GM23338 (cell line): Measurements from ENCODE around the gene SYT9. TPM values are rescaled to one million over a fixed set of nuclear protein-coding genes. Genes with fewer than 3 reads are reported as not detected.

Experiments used
- ATAC-seq: fragments of 200-7000 bp; cut with Tn5 transposase; 3 replicates; pipeline ENCODE4 v1.9.1; 2020
- DNase-seq: peaks from one replicate; pipeline ENCODE4 v3.0.0-alpha.2; 2015; ENCODE audit warnings: low spot score
- H2AFZ ChIP-seq: fragments of 200-600 bp; sonication (generic); 2 replicates; pipeline ENCODE4 v1.8.0; 2016; ENCODE audit warnings: antibody characterized with exemption, mild to moderate bottlenecking, moderate library complexity
- H3F3A ChIP-seq: fragments of 200-600 bp; sonication (generic); replicated peaks from 2 replicates; pipeline ENCODE4 v1.8.0; 2017; ENCODE audit warnings: antibody characterized with exemption, mixed run types, low read depth
- H3K27ac ChIP-seq: fragments of 200-600 bp; sonication (generic); 2 replicates; pipeline ENCODE4 v1.6.1; 2016; ENCODE audit warnings: low read depth
- H3K27me3 ChIP-seq: fragments of 200-600 bp; sonication (generic); 2 replicates; pipeline ENCODE4 v1.8.0; 2016; ENCODE audit warnings: mild to moderate bottlenecking, mixed run types, moderate library complexity; ENCODE audit not compliant: insufficient read depth
- H3K36me3 ChIP-seq: fragments of 200-600 bp; sonication (generic); 2 replicates; pipeline ENCODE4 v1.8.0; 2016; ENCODE audit warnings: mild to moderate bottlenecking; ENCODE audit not compliant: insufficient read depth
- H3K4me1 ChIP-seq: fragments of 200-600 bp; sonication (generic); 2 replicates; pipeline ENCODE4 v1.8.0; 2016; ENCODE audit warnings: mild to moderate bottlenecking, moderate library complexity; ENCODE audit not compliant: insufficient read depth
- H3K4me2 ChIP-seq: fragments of 200-600 bp; sonication (generic); 2 replicates; pipeline ENCODE4 v1.7.1; 2017; ENCODE audit warnings: mixed run types
- H3K4me3 ChIP-seq: fragments of 200-600 bp; sonication (generic); 2 replicates; pipeline ENCODE4 v1.6.1; 2016; ENCODE audit warnings: mixed run types
- H3K79me2 ChIP-seq: fragments of 200-600 bp; sonication (generic); replicated peaks from 2 replicates; pipeline ENCODE4 v1.8.0; 2017; ENCODE audit warnings: mild to moderate bottlenecking; ENCODE audit not compliant: insufficient read depth
- H3K9me2 ChIP-seq: fragments of 200-600 bp; sonication (generic); 2 replicates; pipeline ENCODE4 v1.8.0; 2017; ENCODE audit not compliant: insufficient read depth
- H4K20me1 ChIP-seq: fragments of 200-600 bp; sonication (generic); replicated peaks from 2 replicates; pipeline ENCODE4 v1.8.0; 2017; ENCODE audit warnings: mild to moderate bottlenecking; ENCODE audit not compliant: insufficient read depth
- H3K27ac Mint-ChIP-seq: 2 replicates; pipeline ENCODE4 v1.8.0; 2020; ENCODE audit warnings: inconsistent platforms, mild to moderate bottlenecking, moderate library complexity, mixed read lengths
- H3K27me3 Mint-ChIP-seq: 3 replicates; pipeline ENCODE4 v1.8.0; 2022; ENCODE audit warnings: low read depth, mild to moderate bottlenecking, moderate library complexity, mixed read lengths, inconsistent platforms; ENCODE audit not compliant: insufficient read depth, poor library complexity
- H3K36me3 Mint-ChIP-seq: 3 replicates; pipeline ENCODE4 v1.8.0; 2021; ENCODE audit warnings: low read depth, mild to moderate bottlenecking, inconsistent platforms, moderate library complexity, mixed read lengths
- H3K4me1 Mint-ChIP-seq: 3 replicates; pipeline ENCODE4 v1.8.0; 2020; ENCODE audit warnings: mild to moderate bottlenecking, inconsistent platforms, mixed read lengths
- H3K4me3 Mint-ChIP-seq: 3 replicates; pipeline ENCODE4 v1.8.0; 2021; ENCODE audit warnings: moderate library complexity, mild to moderate bottlenecking, inconsistent platforms, mixed read lengths
- H3K9me3 Mint-ChIP-seq: 3 replicates; pipeline ENCODE4 v1.8.0; 2020; ENCODE audit warnings: moderate library complexity, mild to moderate bottlenecking, inconsistent platforms, mixed read lengths
- CREB1 ChIP-seq: fragments of 250-450 bp; sonication (Bioruptor Pico); IDR thresholded peaks from 2 replicates; pipeline ENCODE4 v1.5.0; 2020; ENCODE audit warnings: low read depth, mild to moderate bottlenecking, moderate library complexity
- CTCF ChIP-seq, 2 experiments: fragments of 200-600 bp in 1 of 2; sonication (generic) in 1 of 2; conservative IDR thresholded peaks; 2 replicates each; pipeline versions ENCODE4 v1.5.1 to v1.6.1; 2016 to 2017; ENCODE audit warnings: antibody characterized with exemption in 2 of 2, low read depth in 2 of 2, mild to moderate bottlenecking in 2 of 2, moderate library complexity in 1 of 2
- ETS1 ChIP-seq: IDR thresholded peaks from 2 replicates; pipeline ENCODE4 v1.6.1; 2016; ENCODE audit warnings: antibody characterized with exemption
- EZH2 ChIP-seq: fragments of 200-600 bp; sonication (generic); IDR thresholded peaks from one replicate; pipeline ENCODE4 v1.8.0; 2017; ENCODE audit warnings: antibody characterized with exemption, mild to moderate bottlenecking, low read depth; ENCODE audit not compliant: unreplicated experiment
- EZH2phosphoT487 ChIP-seq: fragments of 200-600 bp; sonication (generic); IDR thresholded peaks from one replicate; pipeline ENCODE4 v1.8.1; 2018; ENCODE audit warnings: antibody characterized with exemption; ENCODE audit not compliant: unreplicated experiment
- JUNB ChIP-seq: IDR thresholded peaks from one replicate; pipeline ENCODE4 v1.6.1; 2016; ENCODE audit warnings: antibody characterized with exemption; ENCODE audit not compliant: unreplicated experiment
- NANOG ChIP-seq: IDR thresholded peaks from 2 replicates; pipeline ENCODE4 v1.6.1; 2016; ENCODE audit warnings: antibody characterized with exemption, borderline replicate concordance
- POLR2AphosphoS5 ChIP-seq: IDR thresholded peaks from 2 replicates; pipeline ENCODE4 v1.6.1; 2016; ENCODE audit warnings: antibody characterized with exemption, low read depth
- REST ChIP-seq: IDR thresholded peaks from one replicate; pipeline ENCODE4 v1.6.1; 2018; ENCODE audit warnings: antibody characterized with exemption; ENCODE audit not compliant: unreplicated experiment
- STAT1 ChIP-seq: IDR thresholded peaks from one replicate; pipeline ENCODE4 v1.6.1; 2016; ENCODE audit warnings: antibody characterized with exemption; ENCODE audit not compliant: unreplicated experiment
- ZNF114 ChIP-seq: fragments of 250-450 bp; sonication (Bioruptor Pico); IDR thresholded peaks from 2 replicates; pipeline ENCODE4 v1.5.0; 2020; ENCODE audit warnings: mild to moderate bottlenecking, moderate library complexity
- ZNF331 ChIP-seq: fragments of 250-450 bp; sonication (Bioruptor Pico); IDR thresholded peaks from 2 replicates; pipeline ENCODE4 v1.5.0; 2020; ENCODE audit warnings: low read depth, mild to moderate bottlenecking, moderate library complexity
- ZNF462 ChIP-seq: fragments of 250-450 bp; sonication (Bioruptor Pico); IDR thresholded peaks from 2 replicates; pipeline ENCODE4 v1.5.0; 2020; ENCODE audit warnings: mild to moderate bottlenecking, moderate library complexity
- polyA plus RNA-seq: library from polyadenylated mRNA; unstranded; fragments of >200 nt; fragmentation: Nextera tagmentation; extraction: Ambion mirVana; gene quantifications from 2 replicates; pipeline ENCODE4 v1.2.1, GENCODE V29; 2016
- total RNA-seq: library from RNA; depleted of rRNA; stranded (reverse); fragments of >200 nt; shearing (Covaris generic); gene quantifications from 2 replicates; pipeline ENCODE4 v1.2.3, GENCODE V29; 2014

The SYT9 gene
- total and polyA plus RNA-seq, 2 experiments from 2014 or later, result 0.91 to 2.4 TPM

GRCh38 chr11:7486781-7487140 is 235.1 kb downstream of the SYT9 start:
- H3K4me3 Mint-ChIP-seq, result no peak overlapping the region

More at GRCh38 chr11:7486781-7487140, 235.1 kb downstream of the SYT9 start:
- TF ChIP-seq EZH2 (no peak), STAT1 (no peak), NANOG (no peak), ETS1 (no peak), JUNB (no peak), ZNF331 (CRISPR knock-in tag) (no peak), REST (no peak), CREB1 (CRISPR knock-in tag) (no peak), ZNF462 (CRISPR knock-in tag) (no peak), EZH2phosphoT487 (no peak), CTCF (conservative IDR thresholded peaks at IDR 0.05; ENCODE audit: low read depth in 2 of 2) (no peak), POLR2AphosphoS5 (no peak), ZNF114 (CRISPR knock-in tag) (no peak)
- no peak overlapping the region for H3K27ac ChIP-seq
- no peaks in the 10 kb centered on the region for H3F3A ChIP-seq
- peaks cover 15% of the 10 kb centered on the region for H3K4me1 ChIP-seq
- DNase-seq (no peak), ATAC-seq (no peak)
- Mint-ChIP-seq H3K27ac (no peak overlapping the region), H3K36me3 (no peaks in the 10 kb centered on the region), H3K9me3 (no peaks in the 10 kb centered on the region), H3K27me3 (peaks cover 4% of the 10 kb centered on the region), H3K4me1 (peaks cover 34% of the 10 kb centered on the region)
- no peak overlapping the region for H3K4me3 ChIP-seq
- no peaks in the 10 kb centered on the region for H3K27me3 ChIP-seq
- no peaks in the 10 kb centered on the region for H3K79me2 ChIP-seq
- no peak overlapping the region for H3K4me2 ChIP-seq
- peaks cover 20% of the 10 kb centered on the region for H3K9me2 ChIP-seq
- H4K20me1 ChIP-seq, result no peaks in the 10 kb centered on the region
- H2AFZ ChIP-seq, result no peak overlapping the region
- H3K36me3 ChIP-seq, result no peaks in the 10 kb centered on the region
